PC-3 (cell line): Measurements from ENCODE around the gene TSHZ2. TPM values are rescaled to one million over a fixed set of nuclear protein-coding genes. Genes with fewer than 3 reads are reported as not detected.

Experiments used
- ATAC-seq: fragments of 200-7000 bp; cut with Tn5 transposase; 2 replicates; pipeline ENCODE4 v1.9.1; 2020; ENCODE audit warnings: mild to moderate bottlenecking, moderate library complexity
- BruUV-seq: library from RNA; stranded (reverse); fragments of 400-500 nt; replicated peaks from 2 replicates; lab custom pipeline; 2021; lab: Mats Ljungman, UMichigan
- CTCF ChIA-PET: fragments of 300-600 bp; sonication (Branson Sonifier 250); formaldehyde crosslinking; loops from one replicate; lab custom pipeline; 2022; ENCODE audit warnings: antibody characterized with exemption; lab: Charles Lee
- POLR2A ChIA-PET: fragments of 300-600 bp; sonication (Branson Sonifier 250); formaldehyde crosslinking; loops from one replicate; lab custom pipeline; 2022; ENCODE audit warnings: antibody characterized with exemption; ENCODE audit not compliant: unreplicated experiment; lab: Charles Lee
- DNase-seq: peaks from one replicate; pipeline ENCODE4 v3.0.0-alpha.2; 2015
- H2AFZ ChIP-seq: fragments of 300-600 bp; sonication (generic); 2 replicates; pipeline ENCODE4 v1.6.0; 2016; ENCODE audit warnings: antibody characterized with exemption, low read length
- H3F3A ChIP-seq: fragments of 300-600 bp; sonication (generic); one replicate; pipeline ENCODE4 v1.6.0; 2017; ENCODE audit warnings: antibody characterized with exemption, low read length, control low read depth, mild to moderate bottlenecking; ENCODE audit not compliant: unreplicated experiment
- H3K27ac ChIP-seq: fragments of 300-600 bp; sonication (generic); 2 replicates; pipeline ENCODE4 v1.5.1; 2016; ENCODE audit warnings: mild to moderate bottlenecking, low read length
- H3K27me3 ChIP-seq: fragments of 300-600 bp; sonication (generic); 2 replicates; pipeline ENCODE4 v1.6.1; 2016; ENCODE audit warnings: low read length, mixed read lengths
- H3K36me3 ChIP-seq: fragments of 300-600 bp; sonication (generic); 2 replicates; pipeline ENCODE4 v1.6.1; 2016; ENCODE audit warnings: low read depth, mixed run types, low read length, mixed read lengths
- H3K4me1 ChIP-seq: fragments of 300-600 bp; sonication (generic); 2 replicates; pipeline ENCODE4 v1.5.1; 2016; ENCODE audit warnings: low read length; ENCODE audit not compliant: insufficient read depth
- H3K4me2 ChIP-seq: fragments of 300-600 bp; sonication (generic); 2 replicates; pipeline ENCODE4 v1.6.0; 2016; ENCODE audit warnings: low read length
- H3K4me3 ChIP-seq: fragments of 300-600 bp; sonication (generic); 2 replicates; pipeline ENCODE4 v1.5.1; 2016; ENCODE audit warnings: mild to moderate bottlenecking, low read length, mixed read lengths
- H3K79me2 ChIP-seq: fragments of 300-600 bp; sonication (generic); 2 replicates; pipeline ENCODE4 v1.6.1; 2017; ENCODE audit warnings: low read length, mixed read lengths
- H3K9ac ChIP-seq: fragments of 300-600 bp; sonication (generic); 2 replicates; pipeline ENCODE4 v1.6.0; 2016; ENCODE audit warnings: mild to moderate bottlenecking, low read length
- H3K9me2 ChIP-seq: fragments of 300-600 bp; sonication (generic); replicated peaks from 2 replicates; pipeline ENCODE4 v1.6.1; 2016; ENCODE audit warnings: mixed run types, low read length, mixed read lengths
- H3K9me3 ChIP-seq: fragments of 300-600 bp; sonication (generic); 2 replicates; pipeline ENCODE4 v1.6.1; 2016; ENCODE audit warnings: low read length, mixed read lengths
- H4K20me1 ChIP-seq: fragments of 300-600 bp; sonication (generic); 2 replicates; pipeline ENCODE4 v1.6.1; 2016; ENCODE audit warnings: low read length, mixed read lengths
- EZH2 ChIP-seq: fragments of 300-600 bp; sonication (generic); IDR thresholded peaks from one replicate; pipeline ENCODE4 v1.6.1; 2017; ENCODE audit warnings: antibody characterized with exemption, mild to moderate bottlenecking, low read length; ENCODE audit not compliant: unreplicated experiment
- EZH2phosphoT487 ChIP-seq: fragments of 300-600 bp; sonication (generic); IDR thresholded peaks from 2 replicates; pipeline ENCODE4 v1.6.1; 2018; ENCODE audit warnings: mild to moderate bottlenecking, antibody characterized with exemption, low read length, borderline replicate concordance
- intact Hi-C: fragments of 100-400 bp; cut with micrococcal nuclease; formaldehyde crosslinking; loops from 2 replicates; pipeline ENCODE4 v1.9.0; 2023
- total RNA-seq: library from RNA; depleted of rRNA; stranded (reverse); fragments of >200 nt; gene quantifications from 2 replicates; pipeline ENCODE4 v1.2.3, GENCODE V29; 2014
- TF ChIP-seq, protein P1 (sequence below): fragments of 300-600 bp; sonication (generic); conservative IDR thresholded peaks from 2 replicates; pipeline ENCODE4 v1.5.1; 2017; ENCODE audit warnings: antibody characterized with exemption, low read depth, mild to moderate bottlenecking, low read length

The TSHZ2 gene
- total RNA-seq, 1 experiment from 2014 or later: not detected

DNA sequence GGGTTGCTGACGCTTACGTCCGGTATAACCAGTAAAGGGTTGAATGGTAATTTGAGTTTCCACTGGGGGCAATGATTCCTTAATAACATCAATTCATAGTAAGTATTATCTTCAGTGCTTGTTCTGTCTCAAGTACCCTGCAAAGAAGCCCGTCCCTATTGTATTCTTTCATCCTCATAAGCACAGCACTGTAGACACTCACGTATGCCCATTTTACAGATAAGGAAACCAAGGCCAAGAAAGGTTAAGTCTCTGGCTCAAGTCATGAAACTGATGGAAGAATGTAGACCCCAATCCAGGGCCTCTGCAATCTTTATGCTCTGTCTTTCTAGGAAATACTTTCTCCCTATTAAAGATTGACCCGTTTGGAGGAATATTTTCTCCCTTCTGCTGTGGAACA, 370.3 kb downstream of the TSHZ2 start:
- H3K36me3 ChIP-seq: no peaks in the 10 kb centered on the region
- no TSS peak for BruUV-seq

DNA sequence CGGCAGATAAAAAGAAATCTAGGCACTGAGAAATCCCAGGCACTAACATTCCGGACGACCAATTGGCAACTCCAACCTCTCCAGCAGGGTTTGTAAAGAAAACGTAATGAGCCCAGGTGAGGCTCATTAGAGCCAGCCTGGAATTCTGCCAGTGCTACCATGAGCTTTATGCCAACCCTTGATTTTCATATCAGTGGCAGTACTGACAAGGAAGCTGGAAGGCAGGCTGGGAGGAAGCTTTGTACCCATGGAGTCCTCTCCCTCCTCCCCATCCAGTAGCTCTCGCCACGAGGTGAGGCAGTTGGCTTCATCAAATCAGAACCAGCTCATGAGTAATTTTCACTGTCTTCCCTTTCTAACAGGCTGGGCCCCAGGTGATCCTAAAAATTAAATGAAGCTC, 371.3 kb downstream of the TSHZ2 start:
- BruUV-seq: no TSS peak
- no peaks in the 10 kb centered on the region for H3K79me2 ChIP-seq
- ChIA-PET POLR2A (no interaction called here), CTCF (no interaction called here)
- no peaks in the 10 kb centered on the region for H3K4me1 ChIP-seq
- no peak overlapping the region for H3K27ac ChIP-seq
- no peaks in the 10 kb centered on the region for H3K9me2 ChIP-seq
- ATAC-seq (no peak), DNase-seq (no peak)
- H3K9ac ChIP-seq: no peak overlapping the region
- no peaks in the 10 kb centered on the region for H3F3A ChIP-seq
- H3K27me3 ChIP-seq: peaks cover 55% of the 10 kb centered on the region
- no peak overlapping the region for H3K4me2 ChIP-seq
- intact Hi-C loops: no loop called here
- H3K4me3 ChIP-seq: no peak overlapping the region
- H3K9me3 ChIP-seq: no peaks in the 10 kb centered on the region
- H3K36me3 ChIP-seq: no peaks in the 10 kb centered on the region
- no peaks in the 10 kb centered on the region for H4K20me1 ChIP-seq
- H2AFZ ChIP-seq: no peak overlapping the region
- TF ChIP-seq EZH2phosphoT487 (no peak), EZH2 (no peak)
- TF ChIP-seq, protein P1, sequence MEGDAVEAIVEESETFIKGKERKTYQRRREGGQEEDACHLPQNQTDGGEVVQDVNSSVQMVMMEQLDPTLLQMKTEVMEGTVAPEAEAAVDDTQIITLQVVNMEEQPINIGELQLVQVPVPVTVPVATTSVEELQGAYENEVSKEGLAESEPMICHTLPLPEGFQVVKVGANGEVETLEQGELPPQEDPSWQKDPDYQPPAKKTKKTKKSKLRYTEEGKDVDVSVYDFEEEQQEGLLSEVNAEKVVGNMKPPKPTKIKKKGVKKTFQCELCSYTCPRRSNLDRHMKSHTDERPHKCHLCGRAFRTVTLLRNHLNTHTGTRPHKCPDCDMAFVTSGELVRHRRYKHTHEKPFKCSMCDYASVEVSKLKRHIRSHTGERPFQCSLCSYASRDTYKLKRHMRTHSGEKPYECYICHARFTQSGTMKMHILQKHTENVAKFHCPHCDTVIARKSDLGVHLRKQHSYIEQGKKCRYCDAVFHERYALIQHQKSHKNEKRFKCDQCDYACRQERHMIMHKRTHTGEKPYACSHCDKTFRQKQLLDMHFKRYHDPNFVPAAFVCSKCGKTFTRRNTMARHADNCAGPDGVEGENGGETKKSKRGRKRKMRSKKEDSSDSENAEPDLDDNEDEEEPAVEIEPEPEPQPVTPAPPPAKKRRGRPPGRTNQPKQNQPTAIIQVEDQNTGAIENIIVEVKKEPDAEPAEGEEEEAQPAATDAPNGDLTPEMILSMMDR: no peak

More for the DNA sequence above, 370.3 kb downstream of the TSHZ2 start:
- Histone ChIP-seq H4K20me1 (no peaks in the 10 kb centered on the region), H3K27me3 (peaks cover 60% of the 10 kb centered on the region), H3F3A (no peaks in the 10 kb centered on the region), H3K4me3 (no peak overlapping the region), H3K9me2 (no peaks in the 10 kb centered on the region), H3K9ac (no peak overlapping the region), H2AFZ (no peak overlapping the region), H3K27ac (no peak overlapping the region), H3K9me3 (no peaks in the 10 kb centered on the region), H3K4me1 (no peaks in the 10 kb centered on the region), H3K4me2 (no peak overlapping the region), H3K79me2 (no peaks in the 10 kb centered on the region)
- ATAC-seq (no peak), DNase-seq (no peak)
- POLR2A ChIA-PET: no interaction called here
- intact Hi-C loops: no loop called here
- CTCF ChIA-PET: no interaction called here
- TF ChIP-seq, protein P1: no peak
- TF ChIP-seq EZH2phosphoT487: no peak
- TF ChIP-seq EZH2: no peak

DNA sequence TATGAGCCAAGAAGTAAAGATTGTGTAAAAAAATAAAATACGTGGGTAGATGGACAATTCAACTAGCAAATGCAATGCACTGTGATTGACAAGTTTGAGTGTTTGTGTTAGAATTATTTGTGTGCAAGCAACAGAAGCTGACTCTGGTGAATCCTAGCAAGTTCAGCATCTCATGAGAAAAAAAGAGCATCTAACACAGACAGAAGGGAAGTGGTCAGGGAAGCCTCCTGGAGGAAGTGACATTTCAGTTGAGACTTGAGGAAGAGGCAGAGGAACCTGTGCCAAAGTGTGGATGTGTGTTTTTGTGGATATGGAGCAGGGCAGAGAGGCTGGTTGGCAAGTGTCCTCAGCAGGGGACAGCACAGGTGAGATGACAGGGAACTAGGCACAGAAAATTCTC, 372.7 kb downstream of the TSHZ2 start:
- POLR2A ChIA-PET: no interaction called here
- Histone ChIP-seq H2AFZ (no peak overlapping the region), H3K27me3 (peaks cover 47% of the 10 kb centered on the region), H3K36me3 (no peaks in the 10 kb centered on the region), H3K9me3 (no peaks in the 10 kb centered on the region), H3K79me2 (no peaks in the 10 kb centered on the region), H3K27ac (no peak overlapping the region), H3K9ac (no peak overlapping the region), H3K4me2 (no peak overlapping the region), H3K4me3 (no peak overlapping the region), H4K20me1 (no peaks in the 10 kb centered on the region), H3K9me2 (no peaks in the 10 kb centered on the region), H3F3A (no peaks in the 10 kb centered on the region), H3K4me1 (no peaks in the 10 kb centered on the region)
- no peak for ATAC-seq
- CTCF ChIA-PET: no interaction called here
- DNase-seq: no peak
- BruUV-seq: no TSS peak
- intact Hi-C loops: no loop called here
- TF ChIP-seq EZH2 (no peak), EZH2phosphoT487 (no peak)
- TF ChIP-seq, protein P1: no peak
